ENCODE measurements around the gene SLIT2.

DNA sequence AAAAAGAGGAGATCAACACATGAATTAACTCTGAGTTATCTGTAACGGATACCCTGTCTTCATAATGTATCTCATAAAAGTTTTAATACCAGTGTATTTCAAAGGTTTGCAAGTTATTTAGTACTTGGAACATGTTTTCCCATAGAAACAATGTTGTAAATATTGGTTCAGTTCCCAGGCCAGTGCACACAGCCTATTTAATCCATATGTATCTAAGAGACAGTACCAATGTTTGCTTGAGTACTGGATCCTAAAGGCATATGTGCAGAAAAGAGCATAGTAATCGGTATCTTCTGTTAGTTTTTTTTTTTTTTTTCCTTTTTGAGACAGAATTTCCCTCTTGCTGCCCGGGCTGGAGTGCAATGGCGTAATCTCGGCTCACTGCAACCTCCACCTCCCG lies 46.1 kb downstream of the SLIT2 start:
- TF ChIP-seq, protein P1, sequence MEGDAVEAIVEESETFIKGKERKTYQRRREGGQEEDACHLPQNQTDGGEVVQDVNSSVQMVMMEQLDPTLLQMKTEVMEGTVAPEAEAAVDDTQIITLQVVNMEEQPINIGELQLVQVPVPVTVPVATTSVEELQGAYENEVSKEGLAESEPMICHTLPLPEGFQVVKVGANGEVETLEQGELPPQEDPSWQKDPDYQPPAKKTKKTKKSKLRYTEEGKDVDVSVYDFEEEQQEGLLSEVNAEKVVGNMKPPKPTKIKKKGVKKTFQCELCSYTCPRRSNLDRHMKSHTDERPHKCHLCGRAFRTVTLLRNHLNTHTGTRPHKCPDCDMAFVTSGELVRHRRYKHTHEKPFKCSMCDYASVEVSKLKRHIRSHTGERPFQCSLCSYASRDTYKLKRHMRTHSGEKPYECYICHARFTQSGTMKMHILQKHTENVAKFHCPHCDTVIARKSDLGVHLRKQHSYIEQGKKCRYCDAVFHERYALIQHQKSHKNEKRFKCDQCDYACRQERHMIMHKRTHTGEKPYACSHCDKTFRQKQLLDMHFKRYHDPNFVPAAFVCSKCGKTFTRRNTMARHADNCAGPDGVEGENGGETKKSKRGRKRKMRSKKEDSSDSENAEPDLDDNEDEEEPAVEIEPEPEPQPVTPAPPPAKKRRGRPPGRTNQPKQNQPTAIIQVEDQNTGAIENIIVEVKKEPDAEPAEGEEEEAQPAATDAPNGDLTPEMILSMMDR (IDR thresholded peaks at IDR 0.05 in 8 of 11, conservative IDR thresholded peaks at IDR 0.05 in 3 of 11): no peak
- no peak for TF ChIP-seq POLR2A (IDR thresholded peaks at IDR 0.05)
- no peak for TF ChIP-seq POLR2AphosphoS5 (IDR thresholded peaks at IDR 0.05)

Data from spleen (tissue), 7 donors.